T-helper 1 cell treated with Interleukin-12 subunit alpha and Interleukin-12 subunit beta and Interleukin-4 antibody, amounts not matched to agents 30 μg/mL and 1 μg/mL, for 36 hours (primary cell): ENCODE results near the gene INPP5J.
A peak's percentile ranks its signal among the peaks of the same experiment; 100 is the strongest.
"Not testable (repeated sequence)": the region's sequence is repeated elsewhere in the genome, so short reads cannot be mapped to it uniquely, and the experiment has no call there.

Experiments
- H3K27ac Mint-ChIP-seq: one replicate; pipeline ENCODE4 v1.8.0; 2021; ENCODE audit warnings: mild to moderate bottlenecking, mixed read lengths
- H3K27me3 Mint-ChIP-seq: one replicate; pipeline ENCODE4 v1.8.0; 2021; ENCODE audit warnings: low read depth, mixed read lengths
- H3K36me3 Mint-ChIP-seq: one replicate; pipeline ENCODE4 v1.8.0; 2021; ENCODE audit warnings: low read depth, mixed read lengths
- H3K4me1 Mint-ChIP-seq: one replicate; pipeline ENCODE4 v1.8.0; 2021; ENCODE audit warnings: low read depth, mixed read lengths
- H3K4me3 Mint-ChIP-seq: one replicate; pipeline ENCODE4 v1.8.0; 2021; ENCODE audit warnings: mild to moderate bottlenecking, moderate library complexity, mixed read lengths
- H3K9me3 Mint-ChIP-seq: one replicate; pipeline ENCODE4 v1.8.0; 2021; ENCODE audit warnings: mixed read lengths

Gene INPP5J

GRCh38 chr22:31154975-31155374, 32.2 kb downstream of the INPP5J start:
- Mint-ChIP-seq H3K27ac (no peak overlapping the region), H3K36me3 (peaks cover under 1% of the 10 kb centered on the region), H3K4me3 (no peak overlapping the region), H3K4me1 (peaks cover 6% of the 10 kb centered on the region), H3K27me3 (peaks cover 13% of the 10 kb centered on the region), H3K9me3 (no peaks in the 10 kb centered on the region)

- no peak overlapping the region for H3K4me3 Mint-ChIP-seq
- H3K27me3 Mint-ChIP-seq: peaks cover 13% of the 10 kb centered on the region
- H3K9me3 Mint-ChIP-seq: no peaks in the 10 kb centered on the region
- no peak overlapping the region for H3K27ac Mint-ChIP-seq
- H3K4me1 Mint-ChIP-seq: peaks cover 7% of the 10 kb centered on the region
- H3K36me3 Mint-ChIP-seq: peaks cover 2% of the 10 kb centered on the region
These were observed 32.7 kb downstream of the INPP5J start for GRCh38 chr22:31155422-31155821.

GRCh38 chr22:31160328-31160978, 37.7 kb downstream of the INPP5J start:
- H3K4me3 Mint-ChIP-seq: peak overlapping the region; percentile 100
- peak overlapping the region; percentile 98 for H3K27ac Mint-ChIP-seq
- H3K4me1 Mint-ChIP-seq: peaks cover 28% of the 10 kb centered on the region
- peaks cover 13% of the 10 kb centered on the region for H3K27me3 Mint-ChIP-seq
- H3K9me3 Mint-ChIP-seq: no peaks in the 10 kb centered on the region
- peaks cover 6% of the 10 kb centered on the region for H3K36me3 Mint-ChIP-seq

GRCh38 chr22:31161386-31161785, 38.6 kb downstream of the INPP5J start:
- H3K9me3 Mint-ChIP-seq: no peaks in the 10 kb centered on the region
- no peak overlapping the region for H3K27ac Mint-ChIP-seq
- H3K36me3 Mint-ChIP-seq: peaks cover 10% of the 10 kb centered on the region
- peaks cover 28% of the 10 kb centered on the region for H3K4me1 Mint-ChIP-seq
- H3K4me3 Mint-ChIP-seq: peak overlapping the region; percentile 100
- peaks cover 10% of the 10 kb centered on the region for H3K27me3 Mint-ChIP-seq

GRCh38 chr22:31162015-31162765, 39.4 kb downstream of the INPP5J start:
- H3K4me1 Mint-ChIP-seq: peaks cover 28% of the 10 kb centered on the region
- H3K27me3 Mint-ChIP-seq: peaks cover 10% of the 10 kb centered on the region
- H3K9me3 Mint-ChIP-seq: no peaks in the 10 kb centered on the region
- no peak overlapping the region for H3K27ac Mint-ChIP-seq
- H3K4me3 Mint-ChIP-seq: peak overlapping the region; percentile 34
- peaks cover 11% of the 10 kb centered on the region for H3K36me3 Mint-ChIP-seq

- Mint-ChIP-seq H3K4me3 (no peak overlapping the region), H3K27ac (no peak overlapping the region), H3K27me3 (no peaks in the 10 kb centered on the region), H3K36me3 (peaks cover 21% of the 10 kb centered on the region), H3K9me3 (no peaks in the 10 kb centered on the region), H3K4me1 (peaks cover 16% of the 10 kb centered on the region)
These were observed 48.2 kb downstream of the INPP5J start for GRCh38 chr22:31170971-31171370.

GRCh38 chr22:31171734-31172133, 49.0 kb downstream of the INPP5J start:
- peaks cover 16% of the 10 kb centered on the region for H3K36me3 Mint-ChIP-seq
- not testable (repeated sequence) for H3K4me3 Mint-ChIP-seq, H3K27me3 Mint-ChIP-seq, H3K27ac Mint-ChIP-seq, H3K9me3 Mint-ChIP-seq
- H3K4me1 Mint-ChIP-seq: peaks cover 16% of the 10 kb centered on the region

GRCh38 chr22:31173386-31174145, 50.8 kb downstream of the INPP5J start:
- Mint-ChIP-seq H3K4me1 (peaks cover 11% of the 10 kb centered on the region), H3K9me3 (no peaks in the 10 kb centered on the region), H3K27ac (peak overlapping the region; percentile 21), H3K36me3 (peaks cover 9% of the 10 kb centered on the region), H3K27me3 (no peaks in the 10 kb centered on the region), H3K4me3 (no peak overlapping the region)

- peaks cover 9% of the 10 kb centered on the region for H3K4me1 Mint-ChIP-seq
These were observed 54.2 kb downstream of the INPP5J start for GRCh38 chr22:31176923-31177322.

GRCh38 chr22:31177420-31178162, 54.8 kb downstream of the INPP5J start:
- peaks cover 14% of the 10 kb centered on the region for H3K36me3 Mint-ChIP-seq
- H3K9me3 Mint-ChIP-seq: peaks cover 4% of the 10 kb centered on the region
- H3K4me3 Mint-ChIP-seq: no peak overlapping the region
- no peaks in the 10 kb centered on the region for H3K27me3 Mint-ChIP-seq
- H3K27ac Mint-ChIP-seq: no peak overlapping the region
- H3K4me1 Mint-ChIP-seq: peaks cover 9% of the 10 kb centered on the region

More at GRCh38 chr22:31176923-31177322, 54.2 kb downstream of the INPP5J start:
- H3K36me3 Mint-ChIP-seq: peaks cover 14% of the 10 kb centered on the region
- no peaks in the 10 kb centered on the region for H3K27me3 Mint-ChIP-seq
- peaks cover 4% of the 10 kb centered on the region for H3K9me3 Mint-ChIP-seq
- no peak overlapping the region for H3K4me3 Mint-ChIP-seq
- no peak overlapping the region for H3K27ac Mint-ChIP-seq

GRCh38 chr22:31178859-31179258, 56.1 kb downstream of the INPP5J start:
- Mint-ChIP-seq H3K4me1 (peaks cover under 1% of the 10 kb centered on the region), H3K9me3 (peaks cover 4% of the 10 kb centered on the region), H3K27me3 (no peaks in the 10 kb centered on the region), H3K36me3 (peaks cover 12% of the 10 kb centered on the region), H3K27ac (no peak overlapping the region), H3K4me3 (no peak overlapping the region)

GRCh38 chr22:31179345-31179744, 56.6 kb downstream of the INPP5J start:
- Mint-ChIP-seq H3K4me3 (no peak overlapping the region), H3K9me3 (peaks cover 4% of the 10 kb centered on the region), H3K27ac (no peak overlapping the region), H3K4me1 (no peaks in the 10 kb centered on the region), H3K27me3 (no peaks in the 10 kb centered on the region), H3K36me3 (peaks cover 11% of the 10 kb centered on the region)

- no peaks in the 10 kb centered on the region for H3K4me1 Mint-ChIP-seq
- no peaks in the 10 kb centered on the region for H3K27me3 Mint-ChIP-seq
- H3K4me3 Mint-ChIP-seq: no peak overlapping the region
- peaks cover 12% of the 10 kb centered on the region for H3K36me3 Mint-ChIP-seq
- H3K27ac Mint-ChIP-seq: no peak overlapping the region
- peaks cover 4% of the 10 kb centered on the region for H3K9me3 Mint-ChIP-seq
These were observed 61.2 kb downstream of the INPP5J start for GRCh38 chr22:31184015-31184414.
